ENCODE results near the gene MCF2L2. TPM values are rescaled to one million over a fixed set of nuclear protein-coding genes. Genes with fewer than 3 reads are reported as not detected.

MCF2L2 gene
- total RNA-seq, 1 donor from 2014 or later = not detected

GRCh38 chr3:183381673-183382072 is 46.7 kb downstream of the MCF2L2 start:
- Histone ChIP-seq H3K36me3 (no peaks in the 10 kb centered on the region), H3K4me1 (peaks cover 0 to 7% of the 10 kb centered on the region in 2 donors), H3K4me3 (no peak overlapping the region), H3K27me3 (no peaks in the 10 kb centered on the region), H3K27ac (no peak overlapping the region), H3K9me3 (no peaks in the 10 kb centered on the region)
- intact Hi-C loops (cut with DNase I) = loop anchor here (1.0 to 10.0 kb wide), 4 partner anchors 129 to 667 kb away; partner anchors contain the start of gene B3GNT5
- TF ChIP-seq CTCF (IDR thresholded peaks at IDR 0.05) = no peak
- DNase-seq (ENCODE audit: low spot score in 2 of 2) = no peak

- no peak for DNase-seq (ENCODE audit: low spot score in 2 of 2)
- intact Hi-C loops (cut with DNase I) = loop anchor here (5.0 to 10.0 kb wide), 2 partner anchors 129 to 666 kb away; partner anchors contain the start of gene B3GNT5
- Histone ChIP-seq H3K27me3 (no peaks in the 10 kb centered on the region), H3K36me3 (no peaks in the 10 kb centered on the region), H3K27ac (no peak overlapping the region), H3K9me3 (no peaks in the 10 kb centered on the region), H3K4me3 (no peak overlapping the region), H3K4me1 (peaks cover 0 to 7% of the 10 kb centered on the region in 2 donors)
- TF ChIP-seq CTCF (IDR thresholded peaks at IDR 0.05) = no peak
Measured at GRCh38 chr3:183381179-183381578, 47.2 kb downstream of the MCF2L2 start.

GRCh38 chr3:183378951-183379350 is 49.5 kb downstream of the MCF2L2 start:
- Histone ChIP-seq H3K9me3 (no peaks in the 10 kb centered on the region), H3K36me3 (no peaks in the 10 kb centered on the region), H3K27ac (no peak overlapping the region), H3K4me3 (no peak overlapping the region), H3K4me1 (no peaks in the 10 kb centered on the region), H3K27me3 (no peaks in the 10 kb centered on the region)
- no peak for DNase-seq (ENCODE audit: low spot score in 2 of 2)
- TF ChIP-seq CTCF (IDR thresholded peaks at IDR 0.05) = no peak
- intact Hi-C loops (cut with DNase I) = no loop called here

GRCh38 chr3:183378545-183378944 is 49.9 kb downstream of the MCF2L2 start:
- no peak for TF ChIP-seq CTCF (IDR thresholded peaks at IDR 0.05)
- no peaks in the 10 kb centered on the region for H3K36me3 ChIP-seq
- H3K9me3 ChIP-seq = no peaks in the 10 kb centered on the region
- intact Hi-C loops (cut with DNase I) = no loop called here
- no peak overlapping the region for H3K4me3 ChIP-seq
- no peak overlapping the region for H3K27ac ChIP-seq
- H3K27me3 ChIP-seq = no peaks in the 10 kb centered on the region
- DNase-seq (ENCODE audit: low spot score in 2 of 2) = no peak
- no peaks in the 10 kb centered on the region for H3K4me1 ChIP-seq

- no peaks in the 10 kb centered on the region for H3K9me3 ChIP-seq
- DNase-seq (ENCODE audit: low spot score in 2 of 2) = no peak
- intact Hi-C loops (cut with DNase I) = no loop called here
- no peak overlapping the region for H3K4me3 ChIP-seq
- no peak overlapping the region for H3K27ac ChIP-seq
- no peaks in the 10 kb centered on the region for H3K27me3 ChIP-seq
- no peak for TF ChIP-seq CTCF (IDR thresholded peaks at IDR 0.05)
- no peaks in the 10 kb centered on the region for H3K4me1 ChIP-seq
- no peaks in the 10 kb centered on the region for H3K36me3 ChIP-seq
Measured at GRCh38 chr3:183378008-183378407, 50.4 kb downstream of the MCF2L2 start.
